Fibroblast of the aortic adventitia (primary cell): ENCODE data around the gene SMARCD1. TPM values are rescaled to one million over a fixed set of nuclear protein-coding genes. Genes with fewer than 3 reads are reported as not detected.
A peak's percentile ranks its signal among the peaks of the same experiment; 100 is the strongest.

Experiments
- DNase-seq: peaks from one replicate; pipeline ENCODE4 v3.0.0-alpha.2; 2010; ENCODE audit warnings: low read depth
- H3K4me3 ChIP-seq: 2 replicates; pipeline ENCODE4 v1.5.1; 2011; ENCODE audit warnings: low read depth, mild to moderate bottlenecking, control low read depth, low read length, moderate library complexity
- total RNA-seq: library from RNA; depleted of rRNA; stranded (reverse); fragments of >200 nt; gene quantifications from 2 replicates; pipeline ENCODE4 v1.2.3, GENCODE V29; 2012; ENCODE audit warnings: low replicate concordance
- TF ChIP-seq, protein P1 (sequence below): IDR thresholded peaks from 2 replicates; pipeline ENCODE4 v1.5.1; 2011; ENCODE audit warnings: mild to moderate bottlenecking, low read length, control low read depth, inconsistent platforms; ENCODE audit not compliant: insufficient read depth

The SMARCD1 gene
- 33.4 and 49.0 TPM in 2 replicates for total RNA-seq

DNA sequence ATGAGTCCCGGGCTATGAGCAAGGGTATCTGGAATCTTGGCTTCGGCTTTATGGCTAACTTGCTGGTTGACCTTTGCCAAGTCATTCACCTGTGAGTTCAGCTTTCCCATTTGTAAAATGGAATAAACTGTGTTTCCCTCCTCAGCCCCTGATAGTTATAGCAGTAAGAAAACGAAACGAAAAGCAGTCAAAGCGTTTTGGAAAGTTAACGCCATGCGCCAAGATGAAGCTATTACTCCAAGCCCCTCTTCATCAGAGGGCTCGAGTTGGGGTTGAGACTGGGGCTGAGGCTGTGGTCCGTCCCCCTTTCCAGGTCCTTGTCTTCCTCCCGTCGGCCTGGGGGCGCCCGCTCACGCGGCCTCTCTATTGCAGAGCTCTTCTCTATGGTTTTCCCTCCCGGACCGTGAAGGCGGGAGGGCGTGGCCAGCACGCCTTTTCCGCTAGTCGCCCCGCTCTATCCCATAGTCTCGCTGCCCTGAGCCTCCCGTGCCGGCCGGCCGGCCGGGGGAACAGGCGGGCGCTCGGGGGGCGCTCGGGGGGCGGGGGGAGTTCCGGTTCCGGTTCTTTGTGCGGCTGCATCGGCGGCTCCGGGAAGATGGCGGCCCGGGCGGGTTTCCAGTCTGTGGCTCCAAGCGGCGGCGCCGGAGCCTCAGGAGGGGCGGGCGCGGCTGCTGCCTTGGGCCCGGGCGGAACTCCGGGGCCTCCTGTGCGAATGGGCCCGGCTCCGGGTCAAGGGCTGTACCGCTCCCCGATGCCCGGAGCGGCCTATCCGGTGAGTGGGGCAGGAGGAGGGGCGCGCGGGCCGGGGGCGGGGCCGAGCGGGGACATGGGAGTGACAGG is at the start of gene SMARCD1:
SMARCD1 (plus strand) TSS at position 568 of the 840 bp plus-strand sequence; CDS start at position 596, 28 bp downstream.
- DNase-seq = peak; percentile 91
- H3K4me3 ChIP-seq = peak within 1 kb of the TSS; percentile 75
- TF ChIP-seq, protein P1, sequence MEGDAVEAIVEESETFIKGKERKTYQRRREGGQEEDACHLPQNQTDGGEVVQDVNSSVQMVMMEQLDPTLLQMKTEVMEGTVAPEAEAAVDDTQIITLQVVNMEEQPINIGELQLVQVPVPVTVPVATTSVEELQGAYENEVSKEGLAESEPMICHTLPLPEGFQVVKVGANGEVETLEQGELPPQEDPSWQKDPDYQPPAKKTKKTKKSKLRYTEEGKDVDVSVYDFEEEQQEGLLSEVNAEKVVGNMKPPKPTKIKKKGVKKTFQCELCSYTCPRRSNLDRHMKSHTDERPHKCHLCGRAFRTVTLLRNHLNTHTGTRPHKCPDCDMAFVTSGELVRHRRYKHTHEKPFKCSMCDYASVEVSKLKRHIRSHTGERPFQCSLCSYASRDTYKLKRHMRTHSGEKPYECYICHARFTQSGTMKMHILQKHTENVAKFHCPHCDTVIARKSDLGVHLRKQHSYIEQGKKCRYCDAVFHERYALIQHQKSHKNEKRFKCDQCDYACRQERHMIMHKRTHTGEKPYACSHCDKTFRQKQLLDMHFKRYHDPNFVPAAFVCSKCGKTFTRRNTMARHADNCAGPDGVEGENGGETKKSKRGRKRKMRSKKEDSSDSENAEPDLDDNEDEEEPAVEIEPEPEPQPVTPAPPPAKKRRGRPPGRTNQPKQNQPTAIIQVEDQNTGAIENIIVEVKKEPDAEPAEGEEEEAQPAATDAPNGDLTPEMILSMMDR = peak; percentile 38

DNA sequence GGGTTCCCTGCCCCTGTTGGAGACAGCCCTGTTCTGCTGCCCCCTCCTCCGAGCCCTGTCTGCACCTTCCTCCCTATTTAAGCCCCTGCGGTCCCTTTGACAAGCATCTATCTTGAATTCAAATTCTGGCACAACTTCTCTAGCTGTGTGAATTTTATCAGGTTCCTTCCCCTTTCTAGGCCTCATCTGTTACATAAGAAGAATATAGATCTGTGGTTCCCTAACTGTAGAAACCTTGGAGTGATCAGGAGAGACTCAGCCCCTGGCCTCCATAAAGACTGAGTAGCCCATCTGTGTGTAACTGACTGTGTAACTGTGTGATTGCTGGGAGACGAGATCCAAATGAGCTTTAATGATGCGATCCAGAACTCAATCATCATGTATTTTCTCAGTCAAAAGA is 46.8 kb upstream of the SMARCD1 start:
- DNase-seq = no peak
- TF ChIP-seq, protein P1 = no peak
- no peak overlapping the region for H3K4me3 ChIP-seq

DNA sequence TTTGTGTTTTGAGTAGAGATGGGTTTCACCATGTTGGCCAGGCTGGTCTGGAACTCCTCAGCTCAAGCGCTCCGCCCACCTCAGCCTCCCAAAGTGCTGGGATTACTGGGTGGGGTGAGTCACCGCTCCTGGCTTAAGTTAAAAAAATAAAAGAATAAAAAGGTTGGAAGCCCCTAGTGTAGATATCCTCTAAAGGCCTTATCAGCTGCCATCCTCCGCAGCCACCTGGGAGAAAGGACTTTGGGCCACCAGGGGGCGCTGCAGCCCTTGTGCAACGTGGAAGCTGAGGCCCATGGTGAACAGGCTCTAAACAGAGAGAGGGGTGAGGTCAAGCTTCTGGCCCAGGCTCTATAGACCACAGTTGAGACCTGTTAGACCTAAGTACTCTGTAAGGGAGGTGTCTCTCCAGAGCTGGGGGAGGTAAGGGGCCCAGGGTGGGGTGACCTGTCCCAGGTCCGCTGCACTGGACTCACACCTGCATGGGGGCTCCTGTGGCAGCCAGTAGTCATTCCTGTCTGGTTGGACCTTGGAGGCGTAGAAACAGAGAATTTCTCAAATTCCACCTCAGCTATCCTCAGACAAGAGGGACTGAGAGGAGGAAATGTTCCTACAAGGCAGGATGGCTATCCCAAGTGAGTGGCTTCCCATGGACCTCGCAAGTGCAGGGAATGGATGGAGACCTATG is 45.8 kb upstream of the SMARCD1 start:
- TF ChIP-seq, protein P1 = peak; percentile 92
- DNase-seq = peak; percentile 79
- H3K4me3 ChIP-seq = no peak overlapping the region

DNA sequence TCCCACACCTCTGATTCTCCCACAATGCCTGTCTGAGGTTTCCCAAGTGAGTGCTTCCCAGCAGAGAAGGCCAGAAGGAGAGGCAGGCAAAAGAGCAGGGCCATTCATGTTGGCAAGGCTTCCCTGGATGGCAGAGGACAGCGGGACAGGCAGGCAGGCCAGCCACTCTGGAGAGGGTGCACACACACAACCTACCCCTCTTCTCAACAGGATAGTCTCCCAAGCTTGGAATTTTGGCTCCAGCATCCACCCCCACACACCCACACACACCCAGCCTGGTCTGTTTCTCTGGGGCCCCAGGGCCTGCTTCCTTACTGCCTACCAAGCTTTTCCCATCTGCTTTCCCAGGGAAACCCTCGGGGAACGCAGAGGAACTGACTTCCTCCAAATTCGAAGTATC is 44.5 kb upstream of the SMARCD1 start:
- DNase-seq = no peak
- TF ChIP-seq, protein P1 = no peak
- no peak overlapping the region for H3K4me3 ChIP-seq

DNA sequence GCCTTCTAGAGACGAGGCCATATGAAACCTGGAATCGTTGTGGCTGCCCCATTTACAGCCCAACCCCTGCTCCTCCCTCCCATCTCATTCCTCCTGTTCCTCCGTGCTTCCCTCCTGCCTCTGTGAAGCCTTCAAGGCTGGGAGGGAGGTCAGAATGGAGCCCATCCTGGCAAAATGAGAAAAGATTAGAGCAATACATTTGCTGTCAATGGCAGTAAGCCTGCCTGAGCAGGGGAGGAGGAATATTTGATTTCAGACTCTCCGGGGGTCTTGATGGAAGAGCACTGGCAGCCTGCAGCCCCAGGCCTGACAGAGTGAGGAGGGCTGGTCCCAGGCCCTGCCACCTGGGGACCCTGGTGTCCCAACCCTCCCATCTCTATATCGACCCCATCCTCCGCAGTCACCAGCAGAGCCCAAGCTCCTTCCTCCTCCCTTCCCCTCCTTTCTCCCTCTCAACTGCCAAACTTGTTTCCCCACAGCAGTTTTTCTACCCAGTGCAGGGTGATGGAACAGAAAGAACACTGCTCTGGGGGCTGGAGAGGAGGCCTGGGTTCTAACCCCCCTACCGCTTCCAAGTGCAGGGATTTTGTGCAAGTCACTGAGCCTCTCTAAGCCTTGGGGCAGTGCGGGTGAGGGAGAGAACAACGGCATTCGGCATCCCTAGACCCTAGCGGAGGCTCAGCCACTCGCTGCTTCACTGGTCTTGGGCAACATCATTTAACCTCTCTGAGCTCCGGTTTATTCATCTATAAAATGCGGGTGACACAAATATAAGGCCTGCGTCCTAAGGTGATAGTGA is 43.9 kb upstream of the SMARCD1 start:
- no peak for DNase-seq
- H3K4me3 ChIP-seq = no peak overlapping the region

DNA sequence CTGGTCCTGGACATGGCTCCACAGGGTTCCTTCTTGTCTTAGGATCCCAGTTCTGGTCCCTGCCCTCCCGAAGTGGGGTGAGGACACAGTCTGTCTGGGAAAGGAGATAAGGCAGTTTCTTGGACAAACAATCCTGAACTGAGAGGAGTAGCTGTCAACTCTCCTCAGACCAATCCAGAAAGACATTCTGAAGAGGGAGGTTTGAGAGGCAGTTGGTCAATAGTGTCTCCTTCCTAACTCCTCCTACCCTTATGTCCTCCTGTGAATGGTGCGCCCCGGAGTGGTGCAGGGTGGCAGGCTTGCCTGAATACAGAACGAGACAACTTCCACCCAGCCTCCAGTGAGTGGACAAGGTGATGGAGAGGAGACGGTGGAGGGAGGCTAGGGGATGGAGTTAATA is 43.2 kb upstream of the SMARCD1 start:
- DNase-seq = no peak
- TF ChIP-seq, protein P1 = no peak
- no peak overlapping the region for H3K4me3 ChIP-seq

More for the DNA sequence above, 43.9 kb upstream of the SMARCD1 start:
- TF ChIP-seq, protein P1 = no peak
